DND-41 (cell line): ENCODE data around the gene NPHS1.

ENCODE experiments used
- ATAC-seq: fragments of 200-7000 bp; cut with Tn5 transposase; 3 replicates; pipeline ENCODE4 v1.9.1; 2021; ENCODE audit warnings: low read depth; ENCODE audit not compliant: insufficient read depth
- DNase-seq: peaks from one replicate; pipeline ENCODE4 v3.0.0-alpha.2; 2020
- H2AFZ ChIP-seq: 2 replicates; pipeline ENCODE4 v1.6.0; 2012; ENCODE audit warnings: low read depth, low read length
- H3K27ac ChIP-seq: 2 replicates; pipeline ENCODE4 v1.5.1; 2012; ENCODE audit warnings: low read length, inconsistent platforms
- H3K27me3 ChIP-seq: fragments of 200-600 bp; sonication (generic); 2 replicates; pipeline ENCODE4 v1.6.0; 2012; ENCODE audit warnings: low read length, mild to moderate bottlenecking, inconsistent platforms; ENCODE audit not compliant: insufficient read depth, poor library complexity
- H3K36me3 ChIP-seq: 2 replicates; pipeline ENCODE4 v1.5.1; 2012; ENCODE audit warnings: low read length, inconsistent platforms; ENCODE audit not compliant: insufficient read depth
- H3K4me1 ChIP-seq: 2 replicates; pipeline ENCODE4 v1.5.1; 2012; ENCODE audit warnings: mild to moderate bottlenecking, low read length; ENCODE audit not compliant: insufficient read depth
- H3K4me2 ChIP-seq: 2 replicates; pipeline ENCODE4 v1.6.0; 2012; ENCODE audit warnings: mild to moderate bottlenecking, moderate library complexity, low read length, inconsistent platforms; ENCODE audit not compliant: insufficient read depth
- H3K4me3 ChIP-seq, 2 experiments: fragments of 200-600 bp in 1 of 2; shearing (Covaris generic) in 1 of 2; 2 replicates each; pipeline ENCODE4 v1.5.1; 2012 to 2016; ENCODE audit warnings: inconsistent platforms in 2 of 2, low read length in 2 of 2, mild to moderate bottlenecking in 2 of 2, low read depth in 1 of 2, moderate library complexity in 1 of 2
- H3K79me2 ChIP-seq: 2 replicates; pipeline ENCODE4 v1.6.0; 2012; ENCODE audit warnings: low read length, inconsistent platforms; ENCODE audit not compliant: insufficient read depth
- H3K9ac ChIP-seq: 2 replicates; pipeline ENCODE4 v1.6.0; 2012; ENCODE audit warnings: low read depth, mild to moderate bottlenecking, inconsistent platforms, low read length, moderate library complexity
- H3K9me3 ChIP-seq: 2 replicates; pipeline ENCODE4 v1.5.1; 2012; ENCODE audit warnings: low read length, moderate library complexity, mild to moderate bottlenecking, inconsistent platforms; ENCODE audit not compliant: insufficient read depth, severe bottlenecking
- H4K20me1 ChIP-seq: 2 replicates; pipeline ENCODE4 v1.6.0; 2012; ENCODE audit warnings: low read length; ENCODE audit not compliant: insufficient read depth
- EZH2 ChIP-seq: IDR thresholded peaks from 3 replicates; pipeline ENCODE4 v1.6.1; 2012; ENCODE audit warnings: borderline replicate concordance, low read depth, mild to moderate bottlenecking, moderate library complexity, low read length, inconsistent platforms; ENCODE audit not compliant: severe bottlenecking
- TF ChIP-seq, protein P1 (sequence below): IDR thresholded peaks from 2 replicates; pipeline ENCODE4 v1.5.1; 2012; ENCODE audit warnings: borderline replicate concordance, low read length, moderate library complexity, mild to moderate bottlenecking; ENCODE audit not compliant: poor library complexity, severe bottlenecking; ENCODE audit errors: extremely low read depth

NPHS1 gene

DNA sequence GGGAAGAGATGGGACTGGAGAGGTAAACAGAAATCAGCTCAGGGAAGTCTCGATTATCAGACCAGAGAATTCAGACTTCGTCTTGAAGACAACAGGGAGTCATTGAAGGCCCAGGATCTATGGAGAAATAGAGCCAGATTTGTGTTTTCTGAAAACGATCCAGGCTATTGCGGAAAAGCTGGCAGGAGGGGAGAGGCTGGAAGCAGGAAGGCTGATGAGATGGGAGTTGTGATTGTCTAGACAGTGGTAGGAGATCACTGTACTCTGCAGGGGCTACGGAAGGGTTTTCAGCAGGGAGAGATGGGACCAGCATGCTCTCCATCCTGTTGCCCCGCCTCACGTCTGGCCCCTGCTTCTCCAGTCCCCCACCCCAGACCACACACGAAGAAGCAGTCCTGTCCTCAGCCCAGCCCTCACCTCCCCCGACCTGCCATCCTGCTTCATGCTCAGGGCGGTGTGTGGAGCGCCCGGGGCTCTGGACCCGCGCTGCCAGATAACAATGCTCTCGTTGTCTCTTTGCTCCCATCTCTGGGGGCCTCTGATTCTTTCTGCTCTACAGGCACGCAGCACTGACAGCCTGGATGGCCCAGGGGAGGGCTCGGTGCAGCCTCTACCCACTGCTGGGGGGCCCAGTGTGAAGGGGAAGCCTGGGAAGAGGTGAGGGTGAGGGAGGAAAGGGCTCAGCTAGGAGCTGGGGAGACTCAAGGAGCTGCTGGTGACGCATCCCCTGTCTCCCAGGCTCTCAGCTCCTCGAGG is 75.0 kb downstream of the NPHS1 start:
- no peak overlapping the region for H2AFZ ChIP-seq
- H3K36me3 ChIP-seq: peaks cover 52% of the 10 kb centered on the region
- TF ChIP-seq EZH2: no peak
- TF ChIP-seq, protein P1, sequence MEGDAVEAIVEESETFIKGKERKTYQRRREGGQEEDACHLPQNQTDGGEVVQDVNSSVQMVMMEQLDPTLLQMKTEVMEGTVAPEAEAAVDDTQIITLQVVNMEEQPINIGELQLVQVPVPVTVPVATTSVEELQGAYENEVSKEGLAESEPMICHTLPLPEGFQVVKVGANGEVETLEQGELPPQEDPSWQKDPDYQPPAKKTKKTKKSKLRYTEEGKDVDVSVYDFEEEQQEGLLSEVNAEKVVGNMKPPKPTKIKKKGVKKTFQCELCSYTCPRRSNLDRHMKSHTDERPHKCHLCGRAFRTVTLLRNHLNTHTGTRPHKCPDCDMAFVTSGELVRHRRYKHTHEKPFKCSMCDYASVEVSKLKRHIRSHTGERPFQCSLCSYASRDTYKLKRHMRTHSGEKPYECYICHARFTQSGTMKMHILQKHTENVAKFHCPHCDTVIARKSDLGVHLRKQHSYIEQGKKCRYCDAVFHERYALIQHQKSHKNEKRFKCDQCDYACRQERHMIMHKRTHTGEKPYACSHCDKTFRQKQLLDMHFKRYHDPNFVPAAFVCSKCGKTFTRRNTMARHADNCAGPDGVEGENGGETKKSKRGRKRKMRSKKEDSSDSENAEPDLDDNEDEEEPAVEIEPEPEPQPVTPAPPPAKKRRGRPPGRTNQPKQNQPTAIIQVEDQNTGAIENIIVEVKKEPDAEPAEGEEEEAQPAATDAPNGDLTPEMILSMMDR: no peak
- H3K4me1 ChIP-seq: peaks cover 29% of the 10 kb centered on the region
- H3K27ac ChIP-seq: peak overlapping the region; percentile 78; the same call in 1 of the 2 replicates
- ATAC-seq (no peak), DNase-seq (no peak)
- H3K4me2 ChIP-seq: peak overlapping the region; percentile 92
- H3K4me3 ChIP-seq: peak overlapping the region in 1 of 2 experiments; percentile 74; a peak in 1 of 4 replicates
- H3K27me3 ChIP-seq: no peaks in the 10 kb centered on the region
- peak overlapping the region; percentile 75 for H3K9ac ChIP-seq
- peaks cover 38% of the 10 kb centered on the region for H3K79me2 ChIP-seq
- peaks cover 38% of the 10 kb centered on the region; the same call in 1 of the 2 replicates for H4K20me1 ChIP-seq
- no peaks in the 10 kb centered on the region for H3K9me3 ChIP-seq

DNA sequence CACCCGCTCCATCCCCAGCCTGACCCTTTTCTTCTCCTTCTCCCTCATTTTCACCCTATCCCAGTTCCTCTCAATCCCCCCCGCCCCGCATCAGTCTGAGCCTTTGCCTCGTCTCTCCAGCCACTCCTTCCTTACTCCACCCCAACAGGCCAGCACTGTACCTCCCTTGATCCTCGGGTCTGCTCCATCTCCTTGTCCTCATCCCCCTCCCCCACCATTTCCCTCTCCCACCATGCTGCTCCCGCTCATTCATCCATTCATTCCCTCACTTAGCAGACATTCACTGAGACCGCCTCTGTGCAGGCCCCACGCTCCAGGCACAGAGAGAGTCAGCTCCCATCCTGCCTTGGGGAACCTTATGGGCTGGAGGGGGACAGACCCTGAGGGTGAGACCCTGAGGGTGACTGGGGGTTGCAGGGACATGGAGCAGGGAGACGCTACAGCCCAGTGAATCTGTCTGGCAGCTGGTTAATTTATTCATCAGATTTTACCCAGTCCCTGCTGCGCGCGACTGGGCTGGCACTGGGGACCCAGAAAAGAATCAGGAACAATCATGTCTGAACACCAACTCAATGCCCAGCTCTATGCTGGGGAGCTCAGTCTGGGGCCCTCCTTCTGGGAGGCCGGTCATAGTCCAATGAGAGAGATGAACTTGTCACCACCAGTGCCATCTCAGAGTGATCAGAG is 76.1 kb downstream of the NPHS1 start:
- peak overlapping the region; percentile 37 to 74; a peak in 3 of 4 replicates for H3K4me3 ChIP-seq
- H3K9ac ChIP-seq: peak overlapping the region; percentile 75
- peaks cover 29% of the 10 kb centered on the region for H3K4me1 ChIP-seq
- no peaks in the 10 kb centered on the region for H3K27me3 ChIP-seq
- H3K27ac ChIP-seq: peak overlapping the region; percentile 78
- 0 out of 2 replicates have a peak overlapping the region, but pooled peaks have one; percentile 7 for H2AFZ ChIP-seq
- H3K79me2 ChIP-seq: peaks cover 38% of the 10 kb centered on the region
- no peak for TF ChIP-seq EZH2
- TF ChIP-seq, protein P1: no peak
- peaks cover 41% of the 10 kb centered on the region for H3K36me3 ChIP-seq
- H3K9me3 ChIP-seq: no peaks in the 10 kb centered on the region
- ATAC-seq (no peak), DNase-seq (no peak)
- H4K20me1 ChIP-seq: peaks cover 32% of the 10 kb centered on the region; the same call in 1 of the 2 replicates
- H3K4me2 ChIP-seq: peak overlapping the region; percentile 92
